Measurements from ENCODE around the gene ORAI3.
"Not testable (repeated sequence)": the region's sequence is repeated elsewhere in the genome, so short reads cannot be mapped to it uniquely, and the experiment has no call there.

Gene ORAI3

GRCh38 chr16:30924076-30924912 lies 24.6 kb upstream of the ORAI3 start:
- peak; percentile 21 for DNase-seq (ENCODE audit: low spot score)

GRCh38 chr16:30924913-30925631 lies 23.8 kb upstream of the ORAI3 start:
- no peak for DNase-seq (ENCODE audit: low spot score)

- no peak for DNase-seq (ENCODE audit: low spot score)
Observed at GRCh38 chr16:30925632-30925987, 23.3 kb upstream of the ORAI3 start.

GRCh38 chr16:30925995-30926811 lies 22.7 kb upstream of the ORAI3 start:
- DNase-seq (ENCODE audit: low spot score) = no peak

GRCh38 chr16:30926937-30927788 lies 21.7 kb upstream of the ORAI3 start:
- no peak for DNase-seq (ENCODE audit: low spot score)

- peak; percentile 52 for DNase-seq (ENCODE audit: low spot score)
Observed at GRCh38 chr16:30927789-30928378, 21.0 kb upstream of the ORAI3 start.

- no peak for DNase-seq (ENCODE audit: low spot score)
Observed at GRCh38 chr16:30928390-30928789, 20.5 kb upstream of the ORAI3 start.

GRCh38 chr16:30929167-30929566 lies 19.7 kb upstream of the ORAI3 start:
- no peak for DNase-seq (ENCODE audit: low spot score)

- DNase-seq (ENCODE audit: low spot score) = no peak
Observed at GRCh38 chr16:30930160-30930571, 18.7 kb upstream of the ORAI3 start.

GRCh38 chr16:30931068-30931650 lies 17.7 kb upstream of the ORAI3 start:
- no peak for DNase-seq (ENCODE audit: low spot score)

GRCh38 chr16:30934827-30935557 lies 13.9 kb upstream of the ORAI3 start:
- peak; percentile 66 for DNase-seq (ENCODE audit: low spot score)

GRCh38 chr16:30937692-30938091 lies 11.2 kb upstream of the ORAI3 start:
- DNase-seq (ENCODE audit: low spot score) = no peak

GRCh38 chr16:30939571-30939970 lies 9.3 kb upstream of the ORAI3 start:
- not testable (repeated sequence) for DNase-seq (ENCODE audit: low spot score)

- DNase-seq (ENCODE audit: low spot score) = peak; percentile 90
Observed at GRCh38 chr16:30941600-30942425, 7.1 kb upstream of the ORAI3 start.

- no peak for DNase-seq (ENCODE audit: low spot score)
Observed at GRCh38 chr16:30942426-30942806, 6.5 kb upstream of the ORAI3 start.

GRCh38 chr16:30944352-30944751 lies 4.5 kb upstream of the ORAI3 start:
- no peak for DNase-seq (ENCODE audit: low spot score)

- no peak for DNase-seq (ENCODE audit: low spot score)
Observed at GRCh38 chr16:30946671-30947540, 2.0 kb upstream of the ORAI3 start.

GRCh38 chr16:30947541-30947858 lies 1.4 kb upstream of the ORAI3 start:
- DNase-seq (ENCODE audit: low spot score) = no peak
